ENCODE measurements around the gene HECW1. TPM values are rescaled to one million over a fixed set of nuclear protein-coding genes. Genes with fewer than 3 reads are reported as not detected.

The HECW1 gene
- total and polyA plus RNA-seq, 11 donors, result 0.23 TPM; not detected in 10

- 83 to 93% (median 87%) methylated on average over 1 of the region's 1 CpG for WGBS, 4 donors
- intact Hi-C loops (cut with DNase I), result loop anchor here in 4 of 10 donors (5.0 to 10.0 kb wide), 2 partner anchors 160 to 163 kb away; no protein-coding TSS in a partner anchor
Measured at GRCh38 chr7:43104874-43105520, 7.5 kb upstream of the HECW1 start.

GRCh38 chr7:43105521-43106120, 6.8 kb upstream of the HECW1 start:
- Histone ChIP-seq H3K27me3 (peaks cover 0 to 33% (median 9%) of the 10 kb centered on the region in 9 donors), H3K4me3 (no peak overlapping the region), H3K27ac (no peak overlapping the region), H3K4me1 (no peaks in the 10 kb centered on the region), H3K36me3 (no peaks in the 10 kb centered on the region), H3K9me3 (no peaks in the 10 kb centered on the region)
- intact Hi-C loops (cut with DNase I), result loop anchor here in 4 of 10 donors (5.0 to 10.0 kb wide), 2 partner anchors 161 to 163 kb away; no protein-coding TSS in a partner anchor
- DNase-seq, result no peak
- TF ChIP-seq CTCF (IDR thresholded peaks at IDR 0.05) (no peak), POLR2A (IDR thresholded peaks at IDR 0.05) (no peak)
- ATAC-seq, result no peak
- WGBS, 4 donors, result 67 to 85% (median 76%) methylated on average over 3 of the region's 3 CpGs

More at GRCh38 chr7:43104874-43105520, 7.5 kb upstream of the HECW1 start:
- no peaks in the 10 kb centered on the region for H3K4me1 ChIP-seq
- no peak overlapping the region for H3K4me3 ChIP-seq
- H3K9me3 ChIP-seq, result no peaks in the 10 kb centered on the region
- no peak overlapping the region for H3K27ac ChIP-seq
- DNase-seq, result no peak
- TF ChIP-seq CTCF (IDR thresholded peaks at IDR 0.05), result no peak
- peaks cover 0 to 26% (median 3%) of the 10 kb centered on the region in 9 donors for H3K27me3 ChIP-seq
- ATAC-seq, result no peak
- H3K36me3 ChIP-seq, result no peaks in the 10 kb centered on the region

- Histone ChIP-seq H3K27me3 (peaks cover 0 to 55% (median 30%) of the 10 kb centered on the region in 9 donors), H3K4me1 (peaks cover 0 to 13% (median 9%) of the 10 kb centered on the region in 12 donors), H3K9me3 (no peaks in the 10 kb centered on the region), H3K4me3 (no peak overlapping the region), H3K27ac (no peak overlapping the region), H3K36me3 (no peaks in the 10 kb centered on the region)
- DNase-seq, result peak in 3 of 5 donors; percentile 23 to 63 (median 56)
- TF ChIP-seq CTCF (IDR thresholded peaks at IDR 0.05) (peak; percentile 57 to 79 (median 68)), POLR2A (IDR thresholded peaks at IDR 0.05) (no peak)
- intact Hi-C loops (cut with DNase I), result loop anchor here in 4 of 10 donors (5.0 to 10.0 kb wide), 2 partner anchors 164 to 166 kb away; no protein-coding TSS in a partner anchor
- peak in 3 of 4 donors; percentile 18 to 87 (median 86) for ATAC-seq
- 6 to 10% (median 8%) methylated on average over 3 of the region's 3 CpGs for WGBS, 4 donors
Measured at GRCh38 chr7:43108255-43109011, 4.0 kb upstream of the HECW1 start.

Measured in heart left ventricle (tissue), 16 donors.